ENCODE results near the gene DISC1.

The DISC1 gene

DNA sequence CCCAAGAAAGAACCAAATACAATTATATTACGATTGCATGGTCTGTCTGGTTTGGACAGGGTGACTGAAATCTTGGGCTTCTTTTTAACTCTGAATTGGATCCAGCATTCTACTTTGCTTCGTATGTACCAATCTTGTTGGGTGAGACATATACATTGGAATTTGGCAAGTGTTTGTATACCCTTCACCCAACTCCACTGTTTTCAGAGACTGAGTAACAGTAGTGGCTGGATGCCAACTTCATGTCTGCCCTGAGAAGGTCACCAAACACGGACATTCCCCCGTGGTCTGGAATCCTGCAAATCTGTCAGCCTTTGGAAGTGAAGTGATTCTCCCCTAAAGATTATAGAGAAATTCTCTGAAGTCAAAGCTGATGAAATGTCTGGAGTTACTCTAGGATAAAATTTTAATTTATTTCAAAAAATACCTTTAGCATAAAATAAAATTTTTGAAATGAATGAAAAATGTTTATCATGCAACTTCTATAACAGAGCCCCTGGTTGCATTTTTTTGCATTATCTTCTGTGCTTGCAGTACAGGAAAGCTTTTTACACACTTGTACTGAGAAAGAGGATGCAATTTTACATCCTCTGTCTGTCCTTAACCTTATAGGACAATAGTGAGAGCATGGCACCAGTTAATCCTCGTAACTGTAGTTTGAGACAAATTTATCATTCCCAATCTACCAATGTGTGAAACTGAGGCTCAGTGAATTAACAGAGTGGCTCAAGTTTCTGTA is 201.8 kb downstream of the DISC1 start:
- TF ChIP-seq, protein P1, sequence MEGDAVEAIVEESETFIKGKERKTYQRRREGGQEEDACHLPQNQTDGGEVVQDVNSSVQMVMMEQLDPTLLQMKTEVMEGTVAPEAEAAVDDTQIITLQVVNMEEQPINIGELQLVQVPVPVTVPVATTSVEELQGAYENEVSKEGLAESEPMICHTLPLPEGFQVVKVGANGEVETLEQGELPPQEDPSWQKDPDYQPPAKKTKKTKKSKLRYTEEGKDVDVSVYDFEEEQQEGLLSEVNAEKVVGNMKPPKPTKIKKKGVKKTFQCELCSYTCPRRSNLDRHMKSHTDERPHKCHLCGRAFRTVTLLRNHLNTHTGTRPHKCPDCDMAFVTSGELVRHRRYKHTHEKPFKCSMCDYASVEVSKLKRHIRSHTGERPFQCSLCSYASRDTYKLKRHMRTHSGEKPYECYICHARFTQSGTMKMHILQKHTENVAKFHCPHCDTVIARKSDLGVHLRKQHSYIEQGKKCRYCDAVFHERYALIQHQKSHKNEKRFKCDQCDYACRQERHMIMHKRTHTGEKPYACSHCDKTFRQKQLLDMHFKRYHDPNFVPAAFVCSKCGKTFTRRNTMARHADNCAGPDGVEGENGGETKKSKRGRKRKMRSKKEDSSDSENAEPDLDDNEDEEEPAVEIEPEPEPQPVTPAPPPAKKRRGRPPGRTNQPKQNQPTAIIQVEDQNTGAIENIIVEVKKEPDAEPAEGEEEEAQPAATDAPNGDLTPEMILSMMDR (IDR thresholded peaks at IDR 0.05; ENCODE audit: extremely low read depth, missing control alignments), result no peak
- no peak for DNase-seq (ENCODE audit: low spot score)

DNA sequence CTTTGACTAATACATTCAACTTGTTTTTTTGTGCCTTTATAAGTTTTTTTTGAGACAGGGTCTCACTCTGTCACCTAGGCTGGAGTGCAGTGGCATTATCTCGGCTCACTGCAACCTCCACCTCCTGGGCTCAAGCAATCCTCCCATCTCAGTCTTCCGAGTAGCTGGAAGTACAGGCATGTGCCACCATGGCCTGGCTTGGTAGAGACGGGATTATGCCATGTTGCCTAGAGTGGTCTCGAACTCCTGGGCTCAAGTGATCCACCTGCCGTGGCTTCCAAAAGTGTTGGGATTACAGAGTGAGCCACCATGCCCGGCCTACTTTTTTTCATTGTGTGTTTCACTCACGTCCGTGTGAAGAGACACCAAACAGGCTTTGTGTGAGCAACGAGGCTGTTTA is 202.7 kb downstream of the DISC1 start:
- TF ChIP-seq, protein P1 (IDR thresholded peaks at IDR 0.05; ENCODE audit: extremely low read depth, missing control alignments), result no peak
- no peak for DNase-seq (ENCODE audit: low spot score)

DNA sequence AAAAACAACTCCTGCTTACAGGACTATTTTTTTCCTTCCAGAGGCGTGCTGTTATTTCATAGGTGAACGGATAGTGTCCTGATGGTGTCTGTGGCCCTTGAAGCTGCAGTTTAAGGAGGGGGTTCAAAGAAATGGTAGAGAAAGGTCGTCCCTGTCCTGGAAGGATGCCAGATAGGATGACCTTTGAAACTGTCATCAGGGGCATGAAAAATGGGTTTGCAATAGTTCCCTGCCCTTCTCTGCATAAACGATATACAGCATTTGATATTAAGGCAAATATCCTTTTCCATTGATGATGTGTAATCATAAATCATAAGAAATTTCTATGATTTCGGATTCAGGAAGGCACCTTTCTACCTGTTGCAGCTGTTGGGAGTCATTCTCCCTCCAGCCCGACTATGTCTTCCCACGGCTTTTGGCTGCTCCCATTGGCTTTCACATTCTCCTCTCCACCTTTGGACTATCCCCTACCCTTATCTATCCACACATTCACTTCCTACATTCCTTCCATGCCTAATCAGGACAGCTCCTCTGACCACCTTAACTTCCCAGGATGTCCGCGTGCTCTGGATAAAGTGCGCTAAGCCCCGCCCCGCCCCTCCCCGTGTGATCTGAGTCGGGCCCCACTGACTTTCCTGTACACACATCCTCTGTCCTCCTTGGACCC is 209.8 kb downstream of the DISC1 start:
- no peak for DNase-seq (ENCODE audit: low spot score)
- TF ChIP-seq, protein P1 (IDR thresholded peaks at IDR 0.05; ENCODE audit: extremely low read depth, missing control alignments), result no peak

DNA sequence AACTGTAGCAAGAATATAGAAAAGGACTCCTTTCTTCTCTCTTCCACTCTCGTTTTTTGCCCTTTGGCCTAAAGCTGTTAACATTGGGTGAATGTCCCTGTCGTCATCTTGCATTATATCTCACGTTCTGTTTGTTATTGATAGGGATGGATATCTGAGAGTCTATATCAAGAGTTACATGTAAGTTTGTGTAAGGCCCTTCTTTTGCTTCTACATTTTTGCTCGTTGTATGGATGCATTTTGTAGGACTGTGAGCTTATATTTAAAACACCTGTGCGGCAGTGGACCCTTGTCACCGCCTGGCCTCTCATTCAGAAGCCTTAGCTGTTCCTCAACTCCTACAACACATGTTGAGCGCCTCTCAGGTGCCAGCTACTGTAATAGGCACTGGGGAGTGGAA is 211.9 kb downstream of the DISC1 start:
- TF ChIP-seq, protein P1 (IDR thresholded peaks at IDR 0.05; ENCODE audit: extremely low read depth, missing control alignments), result no peak

DNA sequence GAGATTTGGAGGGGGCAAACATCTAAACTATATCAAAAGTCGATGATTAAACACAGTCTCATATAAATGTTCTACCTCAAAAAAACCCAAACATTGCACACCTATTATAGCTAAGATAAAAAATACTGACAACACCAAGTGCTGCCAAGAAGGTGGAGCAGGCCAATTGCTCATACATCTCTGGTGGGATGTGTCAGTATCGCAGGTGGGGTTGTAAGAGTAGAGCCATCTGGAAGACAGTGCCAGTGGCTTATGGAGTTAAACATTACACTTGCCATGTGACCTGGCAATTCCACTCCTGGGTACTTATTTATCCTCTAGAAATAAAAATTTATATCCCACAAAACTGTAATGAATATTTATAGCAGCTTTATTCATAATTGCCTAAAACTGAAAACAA is 213.4 kb downstream of the DISC1 start:
- TF ChIP-seq, protein P1 (IDR thresholded peaks at IDR 0.05; ENCODE audit: extremely low read depth, missing control alignments), result no peak

More for the DNA sequence above, 211.9 kb downstream of the DISC1 start:
- DNase-seq (ENCODE audit: low spot score), result no peak

DNA sequence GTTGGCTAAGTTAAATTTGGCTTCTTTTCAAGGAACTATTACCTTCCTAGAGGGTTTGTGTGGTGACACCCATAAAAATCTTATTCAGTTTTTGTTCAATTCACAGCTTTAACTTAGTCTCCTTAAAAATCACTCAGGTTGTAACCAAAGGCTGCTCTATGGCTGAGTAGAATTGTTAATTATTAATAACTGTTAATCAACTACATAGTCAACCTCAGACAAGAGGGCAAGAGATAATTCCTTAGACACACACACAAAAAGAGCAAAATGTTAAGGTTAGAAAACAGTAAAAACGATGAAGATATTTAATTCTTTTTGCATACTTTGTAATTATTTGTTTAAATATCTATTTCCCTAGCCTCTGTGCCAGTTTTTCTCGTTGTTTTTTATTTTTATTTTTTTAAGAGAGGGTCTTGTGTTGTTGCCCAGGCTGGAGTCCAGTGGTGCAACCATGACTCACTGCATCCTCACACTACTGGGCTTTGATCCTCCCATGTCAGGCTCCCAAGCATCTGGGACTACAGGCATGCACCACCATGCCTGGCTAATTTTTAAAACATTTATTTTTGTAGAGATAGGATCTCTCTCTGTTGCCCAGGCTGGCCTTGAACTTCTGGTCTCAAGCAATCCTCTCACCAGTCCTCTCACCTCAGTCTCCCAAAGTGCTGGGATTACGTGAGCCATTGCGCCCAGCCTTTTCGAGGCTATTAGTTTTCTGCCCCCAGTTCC is 215.2 kb downstream of the DISC1 start:
- no peak for DNase-seq (ENCODE audit: low spot score)
- TF ChIP-seq, protein P1 (IDR thresholded peaks at IDR 0.05; ENCODE audit: extremely low read depth, missing control alignments), result no peak

More for the DNA sequence above, 213.4 kb downstream of the DISC1 start:
- no peak for DNase-seq (ENCODE audit: low spot score)

DNA sequence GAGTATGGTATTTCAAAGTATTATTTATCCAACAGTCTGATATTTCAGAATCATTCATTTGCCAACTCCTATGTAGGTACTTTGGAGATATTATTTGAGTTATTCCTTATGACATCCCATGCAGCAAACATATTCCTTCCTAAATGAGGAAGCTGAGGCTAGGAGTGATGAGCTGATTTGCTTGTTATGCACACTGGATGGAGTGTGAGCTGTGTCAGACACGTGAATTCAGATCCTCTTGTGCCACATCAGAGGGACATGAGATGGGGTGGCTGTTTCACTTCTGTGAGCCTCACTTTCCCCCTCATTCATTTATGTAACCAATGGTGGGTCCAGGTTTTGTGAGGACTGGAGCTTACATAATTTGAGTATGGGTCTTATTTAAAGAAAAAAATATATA is 215.9 kb downstream of the DISC1 start:
- DNase-seq (ENCODE audit: low spot score), result no peak
- TF ChIP-seq, protein P1 (IDR thresholded peaks at IDR 0.05; ENCODE audit: extremely low read depth, missing control alignments), result no peak

Measured in GM20000 (cell line).